GM12865 (cell line): ENCODE measurements around the gene HYDIN.
"Not testable (repeated sequence)": the region's sequence is repeated elsewhere in the genome, so short reads cannot be mapped to it uniquely, and the experiment has no call there.

Experiments used
- DNase-seq: peaks from one replicate; pipeline ENCODE4 v3.0.0; 2010; ENCODE audit warnings: low read depth
- H3K4me3 ChIP-seq: 2 replicates; pipeline ENCODE4 v1.5.1; 2011; ENCODE audit warnings: mild to moderate bottlenecking, low read depth, low read length, control low read depth
- CTCF ChIP-seq: IDR thresholded peaks from 2 replicates; pipeline ENCODE4 v1.5.1; 2011; ENCODE audit warnings: low read length, control low read depth, low read depth, inconsistent platforms; ENCODE audit not compliant: insufficient read depth; ENCODE audit errors: missing control alignments

The HYDIN gene

DNA sequence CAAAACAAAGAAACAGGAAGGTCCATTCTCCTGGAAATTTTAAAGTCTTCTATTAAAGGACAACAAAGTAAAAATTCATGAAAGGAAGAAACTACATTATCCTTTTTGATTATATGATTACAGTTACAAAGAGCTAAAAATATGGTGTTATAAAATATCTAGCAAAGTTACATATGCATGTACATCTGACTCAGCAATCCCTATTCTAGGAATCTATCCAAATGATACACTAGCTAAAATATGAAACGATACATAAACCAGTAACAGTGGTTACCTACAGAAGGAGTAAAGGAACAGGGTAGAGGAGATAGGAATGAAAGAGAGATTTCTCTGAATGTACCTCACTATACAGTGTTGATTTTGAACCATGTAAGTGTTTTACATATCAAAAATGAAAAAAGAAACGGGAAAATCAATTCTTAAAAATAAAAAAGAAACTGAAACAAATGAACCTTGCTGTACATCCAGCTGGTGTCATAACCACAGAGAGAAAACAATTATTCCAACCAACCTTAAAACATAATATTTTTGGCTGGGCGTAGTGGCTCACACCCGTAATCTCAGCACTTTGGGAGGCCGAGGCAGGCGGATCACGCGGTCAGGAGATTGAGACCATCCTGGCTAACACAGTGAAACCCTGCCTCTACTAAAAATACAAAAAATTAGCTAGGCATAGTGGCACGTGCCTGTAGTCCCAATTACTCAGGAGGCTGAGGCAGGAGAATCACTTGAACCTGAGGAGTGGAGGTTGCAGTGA, 41.4 kb downstream of the HYDIN start:
- DNase-seq = no peak
- no peak overlapping the region for H3K4me3 ChIP-seq
- no peak for TF ChIP-seq CTCF

DNA sequence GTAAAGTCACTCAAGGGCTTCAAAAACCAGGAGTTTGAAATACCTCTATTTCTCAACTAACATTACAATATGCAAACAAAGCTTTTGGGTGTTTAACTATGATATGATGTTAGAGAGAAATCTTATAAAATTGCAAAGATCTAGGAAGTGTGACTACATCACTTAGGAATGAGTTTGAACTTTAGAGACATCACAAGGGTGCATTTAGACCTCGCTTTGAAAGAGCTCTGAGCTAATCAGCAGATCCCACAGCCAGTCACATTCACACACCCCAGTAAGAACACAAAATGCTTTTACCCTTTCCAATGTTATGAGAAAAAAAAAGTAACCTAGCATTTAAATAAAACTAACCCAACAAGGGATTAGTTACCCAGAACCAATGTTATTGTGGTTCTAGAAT, 45.2 kb downstream of the HYDIN start:
- no peak for DNase-seq
- H3K4me3 ChIP-seq = no peak overlapping the region
- no peak for TF ChIP-seq CTCF

DNA sequence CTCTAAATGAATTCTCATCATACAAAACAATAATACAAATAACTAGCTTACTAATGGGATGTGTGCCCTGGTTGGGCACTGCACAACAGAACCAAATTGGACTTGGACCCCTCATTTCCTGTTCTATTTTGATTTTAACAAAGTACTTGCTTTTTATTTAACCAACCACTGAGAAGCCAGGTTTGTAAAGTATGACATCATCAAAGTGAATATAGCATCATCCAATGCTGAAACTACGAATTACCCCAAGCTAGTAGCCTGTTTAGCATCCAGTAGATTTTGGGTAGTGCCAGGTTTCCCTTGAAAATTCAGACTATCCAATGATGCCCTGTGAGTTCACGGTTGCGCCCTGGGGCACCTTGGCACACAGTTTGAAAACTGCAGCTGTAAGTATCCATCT, 51.0 kb downstream of the HYDIN start:
- TF ChIP-seq CTCF = no peak
- DNase-seq = no peak
- H3K4me3 ChIP-seq = no peak overlapping the region

- DNase-seq = no peak
- no peak for TF ChIP-seq CTCF
- no peak overlapping the region for H3K4me3 ChIP-seq
Measured at GRCh38 chr16:71172481-71173207, 57.9 kb downstream of the HYDIN start.

DNA sequence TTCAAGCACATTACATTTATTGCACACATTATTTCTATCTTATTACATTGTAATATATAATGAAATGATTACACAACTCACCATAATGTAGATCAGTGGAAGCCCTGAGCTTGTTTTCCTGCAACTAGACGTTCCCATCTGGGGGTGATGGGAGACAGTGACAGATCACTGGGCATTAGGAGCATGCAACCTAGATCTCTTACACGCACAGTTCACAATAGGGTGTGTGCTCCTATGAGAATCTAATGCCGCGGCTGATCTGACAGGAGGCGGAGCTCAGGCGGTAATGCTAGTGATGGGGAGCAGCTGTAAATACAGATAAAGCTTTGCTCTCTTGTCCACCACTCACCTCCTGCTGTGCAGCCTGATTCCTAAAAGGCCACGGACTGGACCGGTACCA, 69.5 kb downstream of the HYDIN start:
- not testable (repeated sequence) for H3K4me3 ChIP-seq, DNase-seq

DNA sequence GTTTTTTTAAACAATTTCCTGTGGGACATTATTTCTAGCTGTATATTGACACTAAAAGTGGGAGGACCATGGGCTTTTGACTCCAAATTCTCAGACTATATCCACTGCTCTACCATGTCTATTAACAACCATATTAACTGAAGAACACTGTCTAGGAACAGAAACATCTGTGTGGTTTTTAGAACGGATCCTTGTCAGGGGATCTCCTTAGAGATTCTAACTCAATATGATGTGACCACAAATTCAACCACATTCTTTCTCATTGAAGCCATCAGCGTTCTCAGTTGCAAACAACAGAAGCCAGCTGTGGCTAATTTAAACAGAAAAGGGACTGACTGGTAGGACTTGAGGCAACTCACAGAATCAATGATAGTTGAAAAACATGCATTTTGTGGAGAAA, 73.2 kb downstream of the HYDIN start:
- not testable (repeated sequence) for DNase-seq, H3K4me3 ChIP-seq

GRCh38 chr16:71153329-71153728, 77.2 kb downstream of the HYDIN start:
- not testable (repeated sequence) for DNase-seq, H3K4me3 ChIP-seq

DNA sequence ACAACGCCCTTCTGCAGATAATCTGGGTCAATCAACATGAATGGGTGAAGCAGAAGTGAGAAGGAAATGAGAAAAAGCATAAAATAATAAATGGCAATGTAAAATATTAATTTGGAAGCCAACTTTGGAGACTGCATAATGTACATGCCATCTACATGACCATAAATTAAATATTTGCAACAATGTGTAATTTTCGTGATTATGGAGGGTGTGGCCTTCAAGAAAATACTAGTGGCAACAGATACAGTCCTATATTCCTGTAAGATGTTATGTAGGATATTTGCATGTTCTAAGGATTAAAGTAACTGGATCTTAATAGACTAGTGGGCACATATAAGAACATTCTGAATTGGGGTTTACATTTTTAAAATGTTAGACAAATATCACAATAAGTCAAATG, 78.9 kb downstream of the HYDIN start:
- DNase-seq, H3K4me3 ChIP-seq: not testable (repeated sequence)

- H3K4me3 ChIP-seq = not testable (repeated sequence)
Measured at GRCh38 chr16:71143246-71143645, 87.3 kb downstream of the HYDIN start.

GRCh38 chr16:71110565-71110964, 120.0 kb downstream of the HYDIN start:
- not testable (repeated sequence) for H3K4me3 ChIP-seq

More at GRCh38 chr16:71143246-71143645, 87.3 kb downstream of the HYDIN start:
- not testable (repeated sequence) for DNase-seq

GRCh38 chr16:71109656-71110208, 120.8 kb downstream of the HYDIN start:
- DNase-seq, H3K4me3 ChIP-seq: not testable (repeated sequence)

More at GRCh38 chr16:71110565-71110964, 120.0 kb downstream of the HYDIN start:
- DNase-seq = not testable (repeated sequence)

GRCh38 chr16:71105881-71106280, 124.6 kb downstream of the HYDIN start:
- not testable (repeated sequence) for DNase-seq, H3K4me3 ChIP-seq

DNA sequence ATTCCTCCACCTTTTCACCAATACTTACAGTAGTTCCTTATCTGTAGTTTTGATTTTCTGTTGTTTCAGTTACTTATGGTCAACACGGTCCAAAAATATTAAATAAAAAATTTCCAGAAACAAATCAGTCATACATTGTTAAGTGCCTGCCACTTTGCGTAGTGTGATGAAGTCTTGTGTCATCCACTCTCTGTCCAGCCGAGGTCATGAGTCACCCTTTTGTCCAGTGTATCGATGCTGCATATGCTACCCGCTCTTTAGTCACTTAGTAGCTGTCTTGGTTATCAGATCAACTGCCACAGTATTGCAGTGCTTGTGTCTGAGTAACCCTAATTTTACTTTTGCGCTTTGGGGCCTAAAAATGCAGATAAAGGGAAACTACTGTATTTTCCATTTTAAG, 146.9 kb downstream of the HYDIN start:
- H3K4me3 ChIP-seq, DNase-seq: not testable (repeated sequence)

DNA sequence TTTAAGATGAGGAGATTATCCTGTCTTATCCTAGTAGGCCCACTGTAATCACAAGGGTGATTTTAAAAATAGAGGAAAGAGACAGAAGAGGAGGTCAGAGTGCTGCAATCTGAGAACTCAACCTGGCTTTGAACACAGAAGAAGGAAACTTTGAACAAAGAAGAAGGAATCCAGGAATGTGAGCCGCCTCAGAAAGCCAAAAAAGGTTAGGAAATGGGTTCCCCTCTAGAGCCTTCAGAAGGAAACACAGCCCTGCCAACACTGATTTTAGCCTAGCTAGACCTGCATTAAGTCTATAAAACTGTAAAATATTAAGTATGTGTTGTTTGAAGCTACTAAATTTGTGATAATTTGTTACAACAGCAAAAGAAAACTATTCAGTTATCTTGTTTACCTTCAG, 149.7 kb downstream of the HYDIN start:
- H3K4me3 ChIP-seq, DNase-seq: not testable (repeated sequence)
